GM23248 (cell line): Measurements from ENCODE around the gene TRIO.

Experiments
- EZH2 ChIP-seq: fragments of 200-600 bp; sonication (generic); IDR thresholded peaks from 2 replicates; pipeline ENCODE4 v1.6.1; 2018; ENCODE audit warnings: antibody characterized with exemption, mild to moderate bottlenecking; ENCODE audit not compliant: insufficient read depth, poor library complexity, severe bottlenecking
- EZH2phosphoT487 ChIP-seq: fragments of 200-600 bp; sonication (generic); IDR thresholded peaks from 2 replicates; pipeline ENCODE4 v1.6.1; 2018; ENCODE audit warnings: antibody characterized with exemption, moderate library complexity, mild to moderate bottlenecking, low read depth; ENCODE audit not compliant: insufficient read depth

DNA sequence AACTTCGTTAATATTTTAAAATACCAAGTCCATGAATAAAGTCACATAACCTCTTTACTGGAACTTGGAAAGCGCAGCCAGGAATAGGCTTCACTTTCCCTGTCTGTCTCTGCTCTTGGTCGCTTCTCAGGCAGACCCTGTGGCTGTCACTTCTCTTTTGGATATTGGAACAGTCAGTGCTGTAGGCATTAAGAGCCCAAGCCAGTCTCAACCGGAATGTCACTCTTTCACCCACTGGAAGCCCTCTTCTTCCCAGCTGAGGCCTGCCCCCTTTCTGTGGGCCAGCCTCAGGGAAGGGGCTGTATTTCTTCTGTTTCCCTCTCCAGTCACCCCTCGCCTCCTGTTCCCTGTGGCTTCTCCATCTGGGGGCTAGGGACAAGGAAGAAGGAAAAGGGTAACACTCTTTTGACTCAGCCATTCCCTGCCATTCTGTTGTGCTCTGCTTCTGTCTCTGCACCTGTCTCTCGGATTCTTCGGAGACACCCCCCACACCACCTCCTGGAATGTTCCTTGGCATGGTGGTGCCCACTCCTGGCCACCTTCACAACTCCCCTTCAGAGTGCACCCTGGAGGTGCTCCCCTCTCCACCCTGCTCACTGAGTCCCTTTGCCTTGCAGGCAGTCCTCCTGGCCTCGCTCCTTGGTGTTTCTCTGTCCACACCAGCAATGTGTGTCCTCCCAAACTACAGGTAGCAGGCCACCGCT is 103.4 kb downstream of the TRIO start:
- TF ChIP-seq EZH2phosphoT487 = no peak
- no peak for TF ChIP-seq EZH2
